ENCODE measurements around the gene MIAT. TPM values are rescaled to one million over a fixed set of nuclear protein-coding genes. Genes with fewer than 3 reads are reported as not detected.

The MIAT gene
- total and polyA plus RNA-seq, 4 donors, result 0.18 to 1.5 (median 0.73) TPM

- Histone ChIP-seq H3K9ac (ENCODE audit: low read depth in 1 of 2, low read length in 2 of 2) (no peak overlapping the region), H3K4me3 (ENCODE audit: low read depth in 1 of 3, low read length in 3 of 3) (no peak overlapping the region), H3K36me3 (ENCODE audit: control insufficient read depth in 4 of 4, insufficient read depth in 3 of 4, low read depth in 1 of 4, low read length in 3 of 4) (no peaks in the 10 kb centered on the region), H3K4me1 (ENCODE audit: control insufficient read depth in 4 of 4, insufficient read depth in 4 of 4, low read length in 3 of 4) (peaks cover 0 to 20% (median 10%) of the 10 kb centered on the region in 4 donors), H3K27ac (ENCODE audit: low read depth in 1 of 2, low read length in 2 of 2) (no peak overlapping the region), H3K9me3 (ENCODE audit: control insufficient read depth in 4 of 4, low read length in 3 of 4) (no peaks in the 10 kb centered on the region), H3K27me3 (ENCODE audit: control insufficient read depth in 4 of 4, insufficient read depth in 4 of 4, low read length in 3 of 4) (no peaks in the 10 kb centered on the region)
- WGBS, result 84% methylated on average over 4 of the region's 4 CpGs
- TF ChIP-seq TAF1 (conservative IDR thresholded peaks at IDR 0.05), result no peak
- no peak for TF ChIP-seq MAX (IDR thresholded peaks at IDR 0.05)
- no peak for TF ChIP-seq FOXA2 (IDR thresholded peaks at IDR 0.05)
- TF ChIP-seq GABPA (IDR thresholded peaks at IDR 0.05 in 1 of 2, conservative IDR thresholded peaks at IDR 0.05 in 1 of 2), result no peak
- no peak for TF ChIP-seq SP1 (IDR thresholded peaks at IDR 0.05)
- TF ChIP-seq HNF4G (IDR thresholded peaks at IDR 0.05), result no peak
- TF ChIP-seq EGR1 (IDR thresholded peaks at IDR 0.05; ENCODE audit: low read depth in 2 of 2), result no peak
- TF ChIP-seq RXRA (IDR thresholded peaks at IDR 0.05), result no peak
- no peak for DNase-seq (ENCODE audit: low spot score)
Measured at GRCh38 chr22:26670459-26670858, 13.1 kb downstream of the MIAT start.

- no peak overlapping the region for H3K9ac ChIP-seq (ENCODE audit: low read depth in 1 of 2, low read length in 2 of 2)
- no peaks in the 10 kb centered on the region for H3K27me3 ChIP-seq (ENCODE audit: control insufficient read depth in 4 of 4, insufficient read depth in 4 of 4, low read length in 3 of 4)
- peaks cover 0 to 20% (median 10%) of the 10 kb centered on the region in 4 donors for H3K4me1 ChIP-seq (ENCODE audit: control insufficient read depth in 4 of 4, insufficient read depth in 4 of 4, low read length in 3 of 4)
- no peaks in the 10 kb centered on the region for H3K9me3 ChIP-seq (ENCODE audit: control insufficient read depth in 4 of 4, low read length in 3 of 4)
- 90% methylated on average over 15 of the region's 15 CpGs for WGBS
- no peak overlapping the region for H3K4me3 ChIP-seq (ENCODE audit: low read depth in 1 of 3, low read length in 3 of 3)
- TF ChIP-seq FOXA2 (IDR thresholded peaks at IDR 0.05) (no peak), MAX (IDR thresholded peaks at IDR 0.05) (no peak), NR2F2 (IDR thresholded peaks at IDR 0.05) (no peak), YY1 (IDR thresholded peaks at IDR 0.05) (no peak), REST (IDR thresholded peaks at IDR 0.05) (no peak), GABPA (IDR thresholded peaks at IDR 0.05 in 1 of 2, conservative IDR thresholded peaks at IDR 0.05 in 1 of 2) (no peak), SP1 (IDR thresholded peaks at IDR 0.05) (no peak), JUND (IDR thresholded peaks at IDR 0.05) (no peak), HNF4G (IDR thresholded peaks at IDR 0.05) (no peak), ATF3 (IDR thresholded peaks at IDR 0.05) (no peak), TAF1 (conservative IDR thresholded peaks at IDR 0.05) (no peak), HNF4A (conservative IDR thresholded peaks at IDR 0.05) (no peak), EGR1 (IDR thresholded peaks at IDR 0.05; ENCODE audit: low read depth in 2 of 2) (no peak), RXRA (IDR thresholded peaks at IDR 0.05) (no peak)
- no peaks in the 10 kb centered on the region for H3K36me3 ChIP-seq (ENCODE audit: control insufficient read depth in 4 of 4, insufficient read depth in 3 of 4, low read depth in 1 of 4, low read length in 3 of 4)
- H3K27ac ChIP-seq (ENCODE audit: low read depth in 1 of 2, low read length in 2 of 2), result peak overlapping the region; percentile 81 to 87
- no peak for DNase-seq (ENCODE audit: low spot score)
Measured at GRCh38 chr22:26671317-26672059, 14.1 kb downstream of the MIAT start.
